H1 (cell line): ENCODE measurements around the gene CACNA2D3. TPM values are rescaled to one million over a fixed set of nuclear protein-coding genes. Genes with fewer than 3 reads are reported as not detected.

Experiments used
- CTCF ChIA-PET: fragments of 300-600 bp; sonication (Branson Sonifier 250); formaldehyde crosslinking; loops from one replicate; lab custom pipeline; 2021; ENCODE audit not compliant: partially characterized antibody; lab: Charles Lee
- POLR2A ChIA-PET: fragments of 300-600 bp; sonication (Branson Sonifier 250); formaldehyde crosslinking; loops from one replicate; lab custom pipeline; 2021; ENCODE audit warnings: inconsistent platforms; ENCODE audit not compliant: partially characterized antibody; lab: Charles Lee
- DNase-seq, 2 experiments: peaks; one replicate each; pipeline versions ENCODE4 v3.0.0 to v3.0.0-alpha.2; 2010 to 2022; ENCODE audit warnings: low spot score in 2 of 2, low read depth in 1 of 2, mixed read lengths in 1 of 2
- FAIRE-seq: peaks from 2 replicates; lab custom pipeline; 2011; peaks lifted over from hg19 to GRCh38; lab: Jason Lieb, UNC
- H2AFZ ChIP-seq: 2 replicates; pipeline ENCODE4 v1.8.1; 2012; ENCODE audit warnings: low read length, inconsistent platforms
- H2AK5ac ChIP-seq: 2 replicates; pipeline ENCODE4 v1.6.1; 2013; ENCODE audit warnings: low read depth, low read length
- H2BK120ac ChIP-seq: replicated peaks from 2 replicates; pipeline ENCODE3; 2013; ENCODE audit warnings: low read depth, low read length, inconsistent platforms
- H2BK12ac ChIP-seq: 2 replicates; pipeline ENCODE4 v1.6.1; 2013; ENCODE audit warnings: low read depth, low read length
- H2BK15ac ChIP-seq: 2 replicates; pipeline ENCODE4 v1.6.1; 2013; ENCODE audit warnings: low read length
- H2BK20ac ChIP-seq: 2 replicates; pipeline ENCODE4 v1.6.1; 2013; ENCODE audit warnings: low read length
- H2BK5ac ChIP-seq: 2 replicates; pipeline ENCODE4 v1.6.1; 2013; ENCODE audit warnings: low read depth, low read length
- H3K14ac ChIP-seq: 2 replicates; pipeline ENCODE4 v1.6.1; 2013; ENCODE audit warnings: inconsistent platforms; ENCODE audit not compliant: insufficient read length
- H3K18ac ChIP-seq: 2 replicates; pipeline ENCODE4 v1.6.1; 2013; ENCODE audit warnings: low read length; ENCODE audit errors: extremely low read depth
- H3K23ac ChIP-seq: 2 replicates; pipeline ENCODE4 v1.6.1; 2013; ENCODE audit warnings: inconsistent platforms; ENCODE audit not compliant: insufficient read length
- H3K23me2 ChIP-seq: 2 replicates; pipeline ENCODE4 v1.6.1; 2013; ENCODE audit warnings: low read depth, low read length
- H3K27ac ChIP-seq: 2 replicates; pipeline ENCODE4 v1.6.1; 2011; ENCODE audit warnings: low read depth, low read length, inconsistent platforms
- H3K27me3 ChIP-seq, 4 experiments: replicated peaks in 1 of 4; 1 replicate in 1 of 4; 2 replicates in 3 of 4; pipeline versions ENCODE4 v1.6.1 to v1.8.1; 2011 to 2013; ENCODE audit warnings: low read length in 3 of 4, mild to moderate bottlenecking in 3 of 4, inconsistent platforms in 2 of 4, mixed read lengths in 2 of 4, moderate library complexity in 1 of 4; ENCODE audit not compliant: control insufficient read depth in 3 of 4, insufficient read depth in 3 of 4; ENCODE audit errors: extremely low read depth in 1 of 4
- H3K36me3 ChIP-seq, 4 experiments: 2 replicates each; pipeline versions ENCODE4 v1.6.1 to v1.8.1; 2011 to 2013; ENCODE audit warnings: mild to moderate bottlenecking in 4 of 4, low read length in 3 of 4, moderate library complexity in 2 of 4, control low read depth in 1 of 4, inconsistent platforms in 1 of 4; ENCODE audit not compliant: insufficient read depth in 4 of 4, control insufficient read depth in 2 of 4
- H3K4ac ChIP-seq: replicated peaks from 2 replicates; pipeline ENCODE3; 2013; ENCODE audit warnings: low read length, low read depth, mixed read lengths, inconsistent platforms; ENCODE audit not compliant: insufficient read length
- H3K4me1 ChIP-seq, 4 experiments: replicated peaks in 1 of 4; 1 replicate in 1 of 4; 2 replicates in 3 of 4; pipeline versions ENCODE4 v1.6.1 to v1.8.1; 2011 to 2013; ENCODE audit warnings: low read length in 3 of 4, inconsistent platforms in 2 of 4, mixed read lengths in 1 of 4; ENCODE audit not compliant: insufficient read depth in 4 of 4, control insufficient read depth in 3 of 4
- H3K4me2 ChIP-seq, 2 experiments: 2 replicates each; pipeline versions ENCODE4 v1.6.1 to v1.8.1; 2011 to 2013; ENCODE audit warnings: low read depth in 2 of 2, low read length in 2 of 2, control low read depth in 1 of 2, inconsistent platforms in 1 of 2, mild to moderate bottlenecking in 1 of 2; ENCODE audit not compliant: insufficient read depth in 1 of 2
- H3K4me3 ChIP-seq, 4 experiments: fragments of 200-600, 300-600 bp in 1 of 4; sonication (generic), shearing (Covaris generic), sonication (Bioruptor Twin) in 1 of 4; 2 replicates each; pipeline versions ENCODE4 v1.5.1 to v1.8.1; 2011 to 2016; ENCODE audit warnings: low read length in 4 of 4, low read depth in 3 of 4, control low read depth in 2 of 4, inconsistent platforms in 2 of 4, mild to moderate bottlenecking in 2 of 4, mixed read lengths in 1 of 4, moderate library complexity in 1 of 4; ENCODE audit not compliant: insufficient read depth in 2 of 4; ENCODE audit errors: extremely low read depth in 1 of 4
- H3K56ac ChIP-seq: replicated peaks from 2 replicates; pipeline ENCODE3; 2013; ENCODE audit warnings: low read depth, mild to moderate bottlenecking, mixed read lengths, low read length, inconsistent platforms; ENCODE audit not compliant: insufficient read length
- H3K79me1 ChIP-seq: 2 replicates; pipeline ENCODE4 v1.6.1; 2013; ENCODE audit warnings: low read depth, low read length, control low read depth
- H3K79me2 ChIP-seq, 2 experiments: 2 replicates each; pipeline versions ENCODE4 v1.6.1 to v1.8.1; 2012 to 2013; ENCODE audit warnings: low read length in 2 of 2, mild to moderate bottlenecking in 2 of 2, inconsistent platforms in 1 of 2; ENCODE audit not compliant: insufficient read depth in 2 of 2, control insufficient read depth in 1 of 2
- H3K9ac ChIP-seq, 4 experiments: replicated peaks in 1 of 4; 1 replicate in 1 of 4; 2 replicates in 3 of 4; pipeline versions ENCODE4 v1.6.1 to v1.8.1; 2011 to 2013; ENCODE audit warnings: low read depth in 3 of 4, low read length in 3 of 4, control low read depth in 2 of 4, mild to moderate bottlenecking in 2 of 4, moderate library complexity in 2 of 4, inconsistent platforms in 1 of 4; ENCODE audit errors: extremely low read depth in 1 of 4
- H3K9me3 ChIP-seq, 2 experiments: 2 replicates each; pipeline versions ENCODE4 v1.6.1 to v1.8.1; 2012 to 2013; ENCODE audit warnings: mild to moderate bottlenecking in 2 of 2, moderate library complexity in 2 of 2, control low read depth in 1 of 2, inconsistent platforms in 1 of 2, low read depth in 1 of 2, low read length in 1 of 2, mixed read lengths in 1 of 2; ENCODE audit not compliant: insufficient read depth in 2 of 2
- H4K20me1 ChIP-seq, 2 experiments: replicated peaks in 1 of 2; 2 replicates each; pipeline versions ENCODE3 to v1.8.1; 2011 to 2013; ENCODE audit warnings: inconsistent platforms in 2 of 2, low read length in 2 of 2, mild to moderate bottlenecking in 1 of 2; ENCODE audit not compliant: insufficient read depth in 2 of 2, control insufficient read depth in 1 of 2
- H4K5ac ChIP-seq: 2 replicates; pipeline ENCODE4 v1.6.1; 2013; ENCODE audit warnings: low read length, low read depth, mixed read lengths, inconsistent platforms; ENCODE audit not compliant: insufficient read length
- H4K8ac ChIP-seq: 2 replicates; pipeline ENCODE4 v1.8.0; 2013; ENCODE audit warnings: mild to moderate bottlenecking, moderate library complexity, low read length, inconsistent platforms; ENCODE audit not compliant: insufficient read depth; ENCODE audit errors: extremely low read depth
- H4K91ac ChIP-seq: replicated peaks from 2 replicates; pipeline ENCODE3; 2013; ENCODE audit warnings: low read length, mixed read lengths, inconsistent platforms; ENCODE audit not compliant: insufficient read length
- ASH2L ChIP-seq: fragments of 200-600, 300-600 bp; sonication (generic); IDR thresholded peaks from one replicate; pipeline ENCODE4 v1.7.1; 2017; ENCODE audit warnings: low read length
- CBX5 ChIP-seq: fragments of 300-800, 300-1000 bp; sonication (generic); IDR thresholded peaks from 2 replicates; pipeline ENCODE4 v1.7.1; 2016; ENCODE audit warnings: antibody characterized with exemption, low read length, low read depth
- CHD1 ChIP-seq: IDR thresholded peaks from 2 replicates; pipeline ENCODE4 v1.6.1; 2012; ENCODE audit warnings: low read depth, low read length, improper control_type of control experiment
- JUN ChIP-seq: IDR thresholded peaks from 2 replicates; pipeline ENCODE4 v1.6.1; 2011; ENCODE audit warnings: low read depth, mild to moderate bottlenecking, improper control_type of control experiment, low read length
- TCF12 ChIP-seq: IDR thresholded peaks from 2 replicates; pipeline ENCODE4 v1.6.1; 2011; ENCODE audit warnings: low read depth, mild to moderate bottlenecking, low read length
- WGBS, 2 experiments: shearing (Covaris generic) in 1 of 2; methylation state at CpG; one replicate each; pipeline versions ENCODE4 v1.1.6 to v1.1.7; 2013 to 2015; ENCODE audit warnings: low lambda C conversion rate in 2 of 2, mixed read lengths in 2 of 2, inconsistent platforms in 1 of 2, low coverage in 1 of 2, missing lambda C conversion rate in 1 of 2; ENCODE audit not compliant: insufficient replicate concordance in 2 of 2, insufficient coverage in 1 of 2, insufficient read length in 1 of 2; ENCODE audit errors: extremely low coverage in 1 of 2, missing lambda C conversion rate in 1 of 2; 5-methylcytosine and 5-hydroxymethylcytosine counted together
- polyA plus RNA-seq, 7 experiments: library from polyadenylated mRNA; depleted of rRNA in 3 of 7; stranded (reverse) in 5 of 7; unstranded in 2 of 7; fragments of >200 nt in 5 of 7; fragments of 200-250 nt in 2 of 7; gene quantifications; 1 replicate in 5 of 7; 2 replicates in 1 of 7; 4 replicates in 1 of 7; pipeline versions ENCODE4 v1.2.1 to v1.2.3, GENCODE V29; 2011 to 2013; ENCODE audit warnings: missing spikeins in 2 of 7, mixed read lengths in 2 of 7
- total RNA-seq: library from RNA; stranded (reverse); fragmentation: NEBNext Ultra II Directional; extraction: Animal tissue kit (Norgen Biotek cat#: 25700); gene quantifications from 2 replicates; pipeline ENCODE4 v1.2.1, GENCODE V29; 2021

CACNA2D3 gene
- total and polyA plus RNA-seq, 2 of the 8 experiments (the other 6 are each of a cell fraction or from before 2014, with no cell fraction given) = 1.5 to 1.8 TPM

DNA sequence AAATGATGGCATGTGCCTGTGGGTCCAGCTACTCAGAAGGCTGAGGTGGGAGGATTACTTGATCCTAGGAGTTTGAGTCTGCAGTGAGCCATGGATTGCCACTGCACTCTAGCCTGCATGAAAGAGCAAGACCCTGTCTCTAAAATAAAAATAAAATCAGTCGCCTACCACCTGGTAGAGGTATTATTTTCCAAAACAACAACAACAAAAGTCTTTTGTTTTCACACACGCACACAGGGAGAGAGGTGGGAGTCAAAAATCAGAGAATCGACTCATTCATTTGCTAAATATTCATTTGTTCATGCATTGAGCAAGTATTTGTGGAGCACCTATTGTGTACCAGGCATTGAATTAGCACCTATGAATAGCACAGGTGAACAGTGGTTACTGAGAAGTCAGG is 587.4 kb downstream of the CACNA2D3 start:
- peak overlapping the region; percentile 18 to 35; a peak in 3 of 4 replicates for H3K4me2 ChIP-seq
- no peak overlapping the region for H2AFZ ChIP-seq
- no peaks in the 10 kb centered on the region; a peak in 2 of 8 replicates for H3K36me3 ChIP-seq
- no peaks in the 10 kb centered on the region for H3K79me2 ChIP-seq
- H2BK20ac ChIP-seq = no peak overlapping the region
- peak overlapping the region; percentile 26; the same call in 1 of the 2 replicates for H3K18ac ChIP-seq
- no peaks in the 10 kb centered on the region for H3K79me1 ChIP-seq
- no peaks in the 10 kb centered on the region for H3K9me3 ChIP-seq
- POLR2A ChIA-PET = interaction anchor here (1.6 to 2.3 kb wide), 2 partner anchors 76 to 78 kb away, joined by 6 to 7 read pairs; no protein-coding TSS in a partner anchor
- no peak for FAIRE-seq
- H3K4me3 ChIP-seq = no peak overlapping the region
- no peaks in the 10 kb centered on the region for H3K27me3 ChIP-seq
- no peaks in the 10 kb centered on the region for H4K20me1 ChIP-seq
- no peak overlapping the region for H2BK15ac ChIP-seq
- 22% methylated on average over 3 of the region's 3 CpGs; no CpG with 5 or more reads in 1 of the 2 experiments for WGBS, 2 experiments
- no peak overlapping the region for H3K4ac ChIP-seq
- H4K8ac ChIP-seq = no peak overlapping the region
- TF ChIP-seq CBX5 = no peak
- no peak for TF ChIP-seq ASH2L
- no peak for TF ChIP-seq CHD1
- TF ChIP-seq JUN = no peak
- 0 out of 2 replicates have a peak, but pooled peaks have one; percentile 40 for TF ChIP-seq TCF12
- TF ChIP-seq, all 59 proteins: peak for 1
- H4K91ac ChIP-seq = no peak overlapping the region
- no peak overlapping the region for H4K5ac ChIP-seq
- no peak overlapping the region for H3K56ac ChIP-seq
- H2AK5ac ChIP-seq = no peak overlapping the region
- no peak for DNase-seq
- no peak overlapping the region for H3K14ac ChIP-seq
- no peak overlapping the region; the same call in 1 of the 2 replicates for H2BK12ac ChIP-seq
- no peaks in the 10 kb centered on the region for H3K23me2 ChIP-seq
- no peak overlapping the region for H3K9ac ChIP-seq
- no peak overlapping the region for H3K27ac ChIP-seq
- H3K23ac ChIP-seq = no peak overlapping the region
- H2BK120ac ChIP-seq = peak overlapping the region; percentile 58
- peak overlapping the region; percentile 37; the same call in 1 of the 2 replicates for H2BK5ac ChIP-seq
- peaks cover 3 to 22% (median 13%) of the 10 kb centered on the region in 4 experiments; a peak in 5 of 7 replicates for H3K4me1 ChIP-seq
- CTCF ChIA-PET = interaction anchor here (0.7 to 1.5 kb wide), 2 partner anchors 55 to 121 kb away, joined by 3 to 4 read pairs; no protein-coding TSS in a partner anchor
